Activated CD4-positive, alpha-beta memory T cell treated with anti-CD3 and anti-CD28 coated beads for 36 hours (primary cell): ENCODE measurements around the gene NPLOC4. TPM values are rescaled to one million over a fixed set of nuclear protein-coding genes. Genes with fewer than 3 reads are reported as not detected.

Source experiments
- CTCF ChIA-PET: fragments of 350-600 bp; sonication (Branson Sonifier 250); formaldehyde crosslinking; loops from one replicate; lab custom pipeline; 2021; ENCODE audit warnings: antibody characterized with exemption, inconsistent platforms; lab: Charles Lee
- POLR2A ChIA-PET: fragments of 350-600 bp; sonication (Branson Sonifier 250); formaldehyde crosslinking; loops from one replicate; lab custom pipeline; 2021; ENCODE audit warnings: antibody characterized with exemption; lab: Charles Lee
- DNase-seq: peaks from one replicate; pipeline ENCODE4 v3.0.0-alpha.2; 2020
- H3K27ac Mint-ChIP-seq: one replicate; pipeline ENCODE4 v1.8.0; 2021; ENCODE audit warnings: mixed read lengths
- H3K27me3 Mint-ChIP-seq: one replicate; pipeline ENCODE4 v1.8.0; 2021; ENCODE audit warnings: mixed read lengths
- H3K36me3 Mint-ChIP-seq: one replicate; pipeline ENCODE4 v1.8.0; 2021; ENCODE audit warnings: mixed read lengths
- H3K4me1 Mint-ChIP-seq: one replicate; pipeline ENCODE4 v1.8.0; 2021; ENCODE audit warnings: low read depth, mixed read lengths
- H3K4me3 Mint-ChIP-seq: one replicate; pipeline ENCODE4 v1.8.0; 2021; ENCODE audit warnings: mild to moderate bottlenecking, mixed read lengths
- H3K9me3 Mint-ChIP-seq: one replicate; pipeline ENCODE4 v1.8.0; 2021; ENCODE audit warnings: mixed read lengths
- intact Hi-C: fragments of 100-400 bp; cut with micrococcal nuclease; formaldehyde crosslinking; loops from one replicate; pipeline ENCODE4 v1.15.1; 2023
- total RNA-seq, 2 experiments: library from RNA; stranded (reverse); gene quantifications; one replicate each; pipeline ENCODE4 v1.2.3, GENCODE V29; 2021

NPLOC4 gene
- total RNA-seq, 2 experiments from 2014 or later = 78.4 to 93.2 TPM

DNA sequence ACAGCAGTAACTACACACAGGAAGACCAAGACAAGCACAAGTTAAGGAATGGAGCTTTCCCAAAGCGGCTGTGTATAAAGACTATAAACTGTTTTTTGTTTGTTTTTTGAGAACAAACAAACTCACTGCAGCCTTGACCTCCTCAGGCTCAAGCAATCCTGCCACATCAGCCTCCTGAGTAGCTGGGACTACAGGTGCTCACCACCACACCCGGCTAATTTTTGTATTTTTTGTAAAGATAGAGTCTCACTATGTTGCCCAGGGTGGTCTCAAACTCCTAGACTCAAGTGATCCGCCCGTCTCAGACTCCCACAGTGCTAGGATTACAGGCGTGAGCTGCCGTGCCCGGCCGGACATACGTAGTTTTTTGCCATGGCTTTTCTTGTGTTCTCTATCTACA is 23.5 kb upstream of the NPLOC4 start:
- H3K27me3 Mint-ChIP-seq = no peaks in the 10 kb centered on the region

DNA sequence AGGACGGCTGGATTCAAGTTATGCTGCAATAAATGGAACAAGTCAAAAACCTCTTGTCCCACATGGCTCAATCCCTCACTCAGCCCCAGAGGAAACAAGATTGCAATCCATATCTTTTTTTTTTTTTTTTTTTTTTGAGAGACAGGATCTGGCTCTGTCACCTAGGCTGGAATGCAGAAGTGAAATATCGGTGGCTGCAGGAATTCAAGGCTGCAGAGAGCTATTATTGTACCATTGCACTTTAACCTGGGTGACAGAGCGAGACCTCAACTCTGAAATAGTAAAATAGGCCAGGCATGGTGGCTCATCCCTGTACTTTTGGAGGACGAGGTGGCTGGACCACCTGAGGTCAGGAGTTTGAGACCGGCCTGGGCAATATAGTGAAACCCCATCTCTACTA is 22.1 kb upstream of the NPLOC4 start:
- Mint-ChIP-seq H3K27ac (no peak overlapping the region), H3K4me3 (no peak overlapping the region), H3K27me3 (no peaks in the 10 kb centered on the region), H3K4me1 (peaks cover 11% of the 10 kb centered on the region), H3K9me3 (no peaks in the 10 kb centered on the region), H3K36me3 (no peaks in the 10 kb centered on the region)
- ChIA-PET CTCF (interaction anchor here (1.7 kb wide), 1 partner anchor 11 kb away, joined by 3 read pairs; no protein-coding TSS in a partner anchor), POLR2A (interaction anchor here (0.8 kb wide), 1 partner anchor 58 kb away, joined by 3 read pairs; no protein-coding TSS in a partner anchor)
- no peak for DNase-seq
- intact Hi-C loops = no loop called here

More for the DNA sequence above, 23.5 kb upstream of the NPLOC4 start:
- intact Hi-C loops = no loop called here
- Mint-ChIP-seq H3K4me1 (peaks cover 25% of the 10 kb centered on the region), H3K9me3 (no peaks in the 10 kb centered on the region), H3K36me3 (peaks cover 5% of the 10 kb centered on the region), H3K4me3 (no peak overlapping the region), H3K27ac (peak overlapping the region; percentile 38)
- CTCF ChIA-PET = interaction anchor here (1.3 to 1.7 kb wide), 2 partner anchors 13 to 60 kb away, joined by 3 read pairs; no protein-coding TSS in a partner anchor
- no peak for DNase-seq
- POLR2A ChIA-PET = no interaction called here

DNA sequence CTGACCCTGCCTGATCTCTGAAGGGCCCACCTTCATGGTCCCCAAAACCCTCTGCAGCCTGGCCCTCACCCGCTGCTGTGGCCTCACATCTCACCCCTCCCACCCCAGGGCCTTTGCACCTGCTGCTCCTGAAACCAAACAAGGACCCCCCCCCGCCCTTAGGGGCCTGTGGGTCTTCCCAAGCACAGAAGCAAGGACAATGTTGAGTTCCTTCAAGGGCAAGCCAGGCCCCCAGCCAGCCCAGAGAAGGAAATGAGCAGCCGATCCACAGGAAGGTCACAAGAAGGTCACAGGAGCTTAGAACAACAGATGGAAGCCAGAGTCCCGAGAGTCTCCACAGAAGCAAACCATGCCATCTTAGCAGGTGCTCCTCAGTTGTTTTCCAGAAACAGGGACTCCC is 19.9 kb upstream of the NPLOC4 start:
- intact Hi-C loops = no loop called here
- H3K27me3 Mint-ChIP-seq = peaks cover 7% of the 10 kb centered on the region
- POLR2A ChIA-PET = no interaction called here
- H3K4me3 Mint-ChIP-seq = no peak overlapping the region
- H3K36me3 Mint-ChIP-seq = no peaks in the 10 kb centered on the region
- H3K27ac Mint-ChIP-seq = no peak overlapping the region
- peaks cover 11% of the 10 kb centered on the region for H3K4me1 Mint-ChIP-seq
- no peak for DNase-seq
- CTCF ChIA-PET = no interaction called here
- no peaks in the 10 kb centered on the region for H3K9me3 Mint-ChIP-seq

DNA sequence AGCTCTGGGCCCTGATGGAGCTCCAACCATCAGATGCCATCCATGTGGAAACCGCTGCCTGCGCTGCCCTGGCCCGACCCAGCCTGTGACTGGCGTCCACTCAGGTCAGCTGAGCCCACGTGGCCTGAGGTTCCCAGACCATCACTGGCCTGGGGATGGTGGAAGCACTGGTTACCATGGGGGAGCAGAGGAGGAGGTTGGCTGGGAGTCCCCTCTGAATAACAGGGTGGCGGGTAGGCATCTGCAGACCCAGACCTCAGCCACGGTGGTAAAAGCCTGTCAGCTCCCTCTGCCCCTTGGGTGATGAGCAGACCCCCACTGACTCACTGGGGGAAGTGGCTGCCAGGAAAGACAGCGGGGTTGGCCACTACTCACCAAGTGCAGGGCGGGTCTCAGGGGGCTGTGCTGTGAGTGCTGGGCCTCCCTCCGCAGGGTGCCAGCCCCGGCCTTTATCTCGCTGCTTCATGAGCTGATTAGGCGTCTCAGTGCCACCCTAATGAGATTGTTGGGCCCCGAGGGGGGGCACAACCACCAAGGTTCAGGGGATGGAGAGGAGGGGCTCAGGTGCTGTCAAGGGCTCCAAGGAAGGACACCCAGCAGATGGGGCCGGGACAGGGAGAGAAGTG is 19.3 kb upstream of the NPLOC4 start, which contains the start of gene PDE6G:
Gene PDE6G (minus strand): TSS at position 425 of the 626 bp plus-strand sequence. CDS start 3,237 bp downstream, outside the sequence.
- no peak for DNase-seq
- CTCF ChIA-PET = no interaction called here
- H3K27ac Mint-ChIP-seq = no peak within 1 kb of the TSS
- peaks cover 11% of the 10 kb centered on the region for H3K27me3 Mint-ChIP-seq
- POLR2A ChIA-PET = no interaction called here
- H3K36me3 Mint-ChIP-seq = no peaks in the 10 kb centered on the region
- no peaks in the 10 kb centered on the region for H3K9me3 Mint-ChIP-seq
- peaks cover 11% of the 10 kb centered on the region for H3K4me1 Mint-ChIP-seq
- intact Hi-C loops = no loop called here
- no peak within 1 kb of the TSS for H3K4me3 Mint-ChIP-seq

DNA sequence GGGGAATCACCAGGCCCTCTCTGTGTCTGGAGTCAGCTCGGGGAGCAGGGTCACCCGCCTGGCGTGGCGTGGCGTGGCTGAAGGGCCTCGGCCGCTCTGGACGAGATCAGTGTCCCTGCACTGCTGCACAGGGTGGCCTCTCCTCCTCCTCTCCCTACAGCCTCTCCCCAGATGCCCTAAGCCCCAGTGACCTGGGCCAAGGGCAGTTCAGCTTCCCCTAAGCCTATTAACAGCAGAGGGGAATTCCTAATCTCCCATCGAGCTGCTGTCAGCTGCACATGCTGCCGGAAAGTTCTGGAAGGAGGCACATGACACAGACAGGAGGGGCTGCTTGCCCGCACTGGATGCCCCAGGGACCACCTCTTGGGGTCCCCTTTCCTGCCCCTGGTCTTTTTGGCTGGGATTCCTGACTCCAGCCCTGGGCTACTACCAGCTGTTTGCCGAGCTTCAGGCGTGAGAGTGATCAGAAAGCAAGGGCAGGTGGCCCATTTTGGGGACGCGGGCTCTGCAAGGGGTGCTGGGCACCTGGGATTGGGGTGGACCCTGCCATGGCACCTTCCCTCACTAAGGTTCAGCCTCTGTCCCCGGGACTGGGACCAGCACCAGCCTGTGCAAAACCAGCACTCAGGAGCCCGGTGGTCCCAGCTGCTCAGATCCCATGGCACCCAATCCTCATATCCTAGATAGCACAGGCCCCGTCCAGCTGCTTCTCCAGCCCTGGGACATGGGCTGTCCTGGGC is 18.6 kb upstream of the NPLOC4 start:
- POLR2A ChIA-PET = no interaction called here
- H3K27me3 Mint-ChIP-seq = peaks cover 12% of the 10 kb centered on the region
- CTCF ChIA-PET = no interaction called here
- H3K4me3 Mint-ChIP-seq = no peak overlapping the region
- H3K4me1 Mint-ChIP-seq = peaks cover 11% of the 10 kb centered on the region
- DNase-seq = no peak
- no peaks in the 10 kb centered on the region for H3K36me3 Mint-ChIP-seq
- intact Hi-C loops = no loop called here
- no peaks in the 10 kb centered on the region for H3K9me3 Mint-ChIP-seq
- H3K27ac Mint-ChIP-seq = no peak overlapping the region

DNA sequence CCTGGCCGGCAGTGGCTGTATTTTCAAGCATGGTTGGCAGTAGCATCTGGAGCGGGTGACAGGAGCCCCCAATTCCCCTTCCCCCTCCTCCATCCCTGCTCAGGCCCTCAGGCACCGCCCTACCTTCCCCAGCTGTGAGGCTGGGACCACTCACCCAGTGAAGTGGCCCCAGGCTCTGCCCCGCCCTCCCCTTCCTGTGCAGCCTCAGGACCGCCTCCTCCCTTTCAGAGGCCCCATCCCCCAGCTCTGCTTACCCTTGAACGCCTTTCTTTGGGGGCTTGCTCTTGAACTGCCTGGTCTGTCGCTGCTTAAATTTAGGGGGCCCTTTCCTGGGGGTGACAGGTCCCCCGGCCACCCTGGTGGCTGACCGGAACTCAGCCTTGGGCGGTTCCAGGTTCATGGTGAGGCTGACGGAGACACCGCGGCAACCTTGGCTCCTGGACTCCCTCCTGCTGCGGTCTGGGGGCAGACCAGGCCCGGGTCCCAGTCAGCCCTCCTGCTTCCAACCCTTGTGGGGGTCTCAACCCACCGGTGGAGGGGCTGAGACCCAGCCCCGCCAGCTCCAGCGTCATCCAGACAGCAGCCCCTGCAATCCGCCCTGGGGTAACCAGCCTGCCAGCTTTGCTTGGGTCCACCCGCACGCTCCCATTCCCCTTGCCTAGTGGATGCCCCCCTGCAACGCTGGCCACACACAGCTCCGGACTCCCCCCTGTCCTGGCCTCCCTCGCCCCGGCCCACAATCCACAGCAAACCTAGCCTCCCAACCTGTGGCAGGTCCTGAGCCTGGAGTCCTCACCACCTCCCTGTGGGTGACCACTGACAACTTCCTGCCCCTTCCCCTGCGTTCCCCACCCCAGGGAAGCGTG is 16.2 kb upstream of the NPLOC4 start:
- Mint-ChIP-seq H3K27me3 (peaks cover 23% of the 10 kb centered on the region), H3K27ac (no peak overlapping the region), H3K36me3 (no peaks in the 10 kb centered on the region), H3K9me3 (no peaks in the 10 kb centered on the region), H3K4me3 (no peak overlapping the region), H3K4me1 (peaks cover 11% of the 10 kb centered on the region)
- ChIA-PET POLR2A (no interaction called here), CTCF (no interaction called here)
- intact Hi-C loops = no loop called here
- peak; percentile 25 for DNase-seq

DNA sequence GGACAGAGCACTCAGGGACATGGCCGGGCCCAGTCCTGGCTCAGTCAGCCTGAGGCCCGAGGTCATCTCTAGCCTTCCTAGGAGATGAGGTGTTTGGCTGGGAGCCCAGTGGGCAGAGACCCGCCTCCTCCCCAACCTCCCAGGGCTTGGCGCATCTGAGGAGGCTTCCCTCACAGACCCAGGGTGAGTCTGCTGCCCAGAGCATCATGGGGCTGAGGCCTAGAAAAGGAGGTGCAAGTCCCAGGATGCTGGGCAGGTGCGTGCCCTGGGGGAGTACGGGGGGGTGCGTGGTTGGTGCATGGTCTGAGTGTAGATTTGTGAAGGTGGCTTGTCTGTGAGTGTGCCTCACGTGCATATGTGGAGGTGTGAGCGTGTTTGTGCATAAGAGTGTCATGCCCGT is 14.8 kb upstream of the NPLOC4 start:
- POLR2A ChIA-PET = no interaction called here
- Mint-ChIP-seq H3K9me3 (no peaks in the 10 kb centered on the region), H3K4me1 (peaks cover 7% of the 10 kb centered on the region), H3K27ac (no peak overlapping the region), H3K27me3 (peaks cover 29% of the 10 kb centered on the region), H3K36me3 (no peaks in the 10 kb centered on the region), H3K4me3 (no peak overlapping the region)
- no peak for DNase-seq
- intact Hi-C loops = no loop called here
- CTCF ChIA-PET = no interaction called here

DNA sequence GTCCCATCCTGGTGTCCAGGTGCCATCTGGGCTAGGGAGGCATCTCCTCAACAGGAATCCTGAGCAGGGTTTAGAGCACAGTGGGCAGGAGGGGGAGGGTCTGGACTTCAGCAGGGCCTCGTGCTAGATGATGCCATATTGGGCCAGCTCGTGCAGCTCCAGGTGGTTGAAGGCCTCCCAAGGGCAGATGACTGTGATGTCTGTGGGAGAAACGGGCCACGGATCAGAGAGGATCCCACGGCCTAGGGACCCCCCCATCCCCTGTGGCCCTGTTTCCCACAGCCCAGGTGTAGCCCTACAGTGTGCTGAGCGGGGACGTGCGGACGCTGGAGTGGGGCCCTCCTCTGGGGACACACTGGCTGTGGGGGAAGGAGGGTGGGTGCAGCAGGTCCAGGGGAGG is 14.0 kb upstream of the NPLOC4 start:
- ChIA-PET POLR2A (no interaction called here), CTCF (no interaction called here)
- peaks cover 7% of the 10 kb centered on the region for H3K4me1 Mint-ChIP-seq
- DNase-seq = no peak
- intact Hi-C loops = no loop called here
- no peak overlapping the region for H3K27ac Mint-ChIP-seq
- H3K9me3 Mint-ChIP-seq = no peaks in the 10 kb centered on the region
- H3K4me3 Mint-ChIP-seq = no peak overlapping the region
- no peaks in the 10 kb centered on the region for H3K36me3 Mint-ChIP-seq
- H3K27me3 Mint-ChIP-seq = peaks cover 29% of the 10 kb centered on the region

DNA sequence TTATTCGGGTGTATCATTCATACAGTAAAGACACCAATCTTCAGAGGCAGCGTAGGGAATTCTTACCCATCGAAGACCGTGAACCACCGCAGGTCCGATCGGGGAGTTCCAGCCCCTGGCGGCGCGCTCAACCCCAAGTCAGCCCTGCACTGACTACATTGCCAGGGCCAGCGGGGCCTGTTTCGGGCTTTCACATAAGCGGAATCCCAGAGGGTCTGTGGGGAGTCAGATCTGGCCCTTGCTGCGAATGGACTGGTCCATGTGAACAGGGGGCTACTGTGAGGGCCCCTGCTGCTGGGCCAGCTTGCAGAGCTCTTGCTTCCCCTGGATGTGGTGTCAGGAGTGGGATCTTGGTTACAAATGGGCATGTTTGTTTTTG is 11.8 kb upstream of the NPLOC4 start:
- H3K4me3 Mint-ChIP-seq = no peak overlapping the region
- peaks cover 7% of the 10 kb centered on the region for H3K4me1 Mint-ChIP-seq
- POLR2A ChIA-PET = no interaction called here
- no peak overlapping the region for H3K27ac Mint-ChIP-seq
- H3K27me3 Mint-ChIP-seq = peaks cover 29% of the 10 kb centered on the region
- CTCF ChIA-PET = no interaction called here
- no peak for DNase-seq
- intact Hi-C loops = no loop called here
- no peaks in the 10 kb centered on the region for H3K9me3 Mint-ChIP-seq
- no peaks in the 10 kb centered on the region for H3K36me3 Mint-ChIP-seq

DNA sequence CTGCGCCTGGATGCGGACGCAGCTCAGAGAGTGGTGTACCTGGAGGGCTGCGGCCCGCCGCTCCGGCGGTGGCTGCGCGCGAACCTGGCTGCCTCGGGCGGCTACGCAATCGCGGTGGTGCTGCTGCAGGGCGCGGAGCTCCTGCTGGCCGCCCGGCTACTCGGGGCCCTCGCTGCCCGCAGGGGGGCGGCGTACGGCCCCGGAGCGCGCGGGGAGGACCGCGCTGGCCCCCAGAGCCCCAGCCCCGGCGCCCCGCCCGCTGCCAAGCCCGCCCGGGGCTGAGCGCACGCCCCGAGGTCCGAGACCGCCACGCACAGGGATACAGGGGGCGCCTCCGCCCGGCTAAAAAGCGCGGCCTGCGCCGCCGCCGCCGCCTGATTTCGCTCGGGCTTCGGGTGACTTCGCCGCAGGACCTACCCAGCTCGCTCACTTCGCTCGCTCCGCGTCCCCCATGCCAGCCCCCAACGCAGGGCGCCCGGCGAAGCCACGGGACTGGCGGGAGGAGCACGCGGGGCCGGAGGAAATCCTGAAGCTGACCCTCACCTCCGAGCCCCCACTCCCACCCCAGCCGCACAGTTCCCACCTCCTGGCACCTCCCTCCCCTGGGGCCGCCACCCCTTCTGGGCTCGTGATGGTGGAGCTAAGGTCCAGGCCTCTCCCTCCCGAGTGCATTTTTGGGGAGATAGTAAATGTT is 11.2 kb upstream of the NPLOC4 start:
- no peak for DNase-seq
- ChIA-PET CTCF (interaction anchor here (1.1 kb wide), 1 partner anchor 11 kb away, joined by 3 read pairs; no protein-coding TSS in a partner anchor), POLR2A (no interaction called here)
- intact Hi-C loops = no loop called here
- Mint-ChIP-seq H3K36me3 (no peaks in the 10 kb centered on the region), H3K4me1 (peaks cover 2% of the 10 kb centered on the region), H3K9me3 (no peaks in the 10 kb centered on the region), H3K4me3 (no peak overlapping the region), H3K27me3 (peaks cover 26% of the 10 kb centered on the region), H3K27ac (no peak overlapping the region)

DNA sequence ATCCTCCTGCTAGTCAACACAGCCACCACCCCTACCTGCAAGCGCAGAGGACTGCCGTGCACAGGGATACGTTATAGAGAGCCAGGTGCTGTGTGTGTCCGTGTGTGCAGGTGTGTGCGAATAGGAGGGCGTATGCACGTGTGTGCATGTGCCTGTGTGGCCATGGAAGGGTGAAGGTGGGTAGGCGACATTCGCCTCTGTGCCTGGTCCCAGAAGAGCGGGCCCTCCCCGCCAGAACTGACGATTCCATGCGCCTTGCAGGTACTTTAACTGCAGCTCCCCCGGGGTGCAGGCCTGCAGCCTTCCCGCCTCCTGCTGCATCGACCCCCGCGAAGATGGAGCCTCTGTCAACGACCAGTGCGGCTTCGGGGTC is 10.7 kb upstream of the NPLOC4 start:
- CTCF ChIA-PET = interaction anchor here (1.1 kb wide), 1 partner anchor 12 kb away, joined by 3 read pairs; no protein-coding TSS in a partner anchor
- POLR2A ChIA-PET = no interaction called here

More for the DNA sequence above, 10.7 kb upstream of the NPLOC4 start:
- H3K4me1 Mint-ChIP-seq = no peaks in the 10 kb centered on the region
- peaks cover 24% of the 10 kb centered on the region for H3K27me3 Mint-ChIP-seq
- DNase-seq = no peak
- no peak overlapping the region for H3K4me3 Mint-ChIP-seq
- intact Hi-C loops = no loop called here
- no peaks in the 10 kb centered on the region for H3K9me3 Mint-ChIP-seq
- H3K27ac Mint-ChIP-seq = no peak overlapping the region
- H3K36me3 Mint-ChIP-seq = no peaks in the 10 kb centered on the region
